GM19452 (cell line): Measurements from ENCODE around the gene TTC13.
A peak's percentile ranks its signal among the peaks of the same experiment; 100 is the strongest.

ENCODE experiments used
- ATAC-seq: cut with Tn5 transposase; IDR thresholded peaks from one replicate; pipeline ENCODE4 v1.9.1; 2021; ENCODE audit not compliant: unreplicated experiment

TTC13 gene

GRCh38 chr1:230877146-230877923 lies 101.3 kb downstream of the TTC13 start:
- no peak for ATAC-seq

- no peak for ATAC-seq
These were observed 102.0 kb downstream of the TTC13 start for GRCh38 chr1:230876660-230877059.

GRCh38 chr1:230875370-230875769 lies 103.3 kb downstream of the TTC13 start:
- no peak for ATAC-seq

- no peak for ATAC-seq
These were observed 107.7 kb downstream of the TTC13 start for GRCh38 chr1:230870916-230871315.

GRCh38 chr1:230869500-230869899 lies 109.2 kb downstream of the TTC13 start:
- no peak for ATAC-seq

- peak; percentile 29 for ATAC-seq
These were observed 109.8 kb downstream of the TTC13 start for GRCh38 chr1:230868736-230869385.

GRCh38 chr1:230867903-230868735 lies 110.5 kb downstream of the TTC13 start, which contains the start of gene C1orf198:
Gene C1orf198, minus strand, starts transcription at chr1:230868521. Its CDS starts 9 bp downstream, at chr1:230868512.
- ATAC-seq = peak; percentile 79

- ATAC-seq = no peak
These were observed 111.4 kb downstream of the TTC13 start for GRCh38 chr1:230867101-230867902.

GRCh38 chr1:230866171-230867070 lies 112.2 kb downstream of the TTC13 start:
- ATAC-seq = no peak

- no peak for ATAC-seq
These were observed 113.4 kb downstream of the TTC13 start for GRCh38 chr1:230865062-230865817.

GRCh38 chr1:230864441-230864840 lies 114.2 kb downstream of the TTC13 start:
- no peak for ATAC-seq

- ATAC-seq = no peak
These were observed 115.2 kb downstream of the TTC13 start for GRCh38 chr1:230863449-230863848.

GRCh38 chr1:230861970-230862595 lies 116.6 kb downstream of the TTC13 start:
- no peak for ATAC-seq

GRCh38 chr1:230861489-230861888 lies 117.2 kb downstream of the TTC13 start:
- ATAC-seq = no peak

GRCh38 chr1:230860617-230861384 lies 117.9 kb downstream of the TTC13 start:
- ATAC-seq = no peak

- no peak for ATAC-seq
These were observed 119.5 kb downstream of the TTC13 start for GRCh38 chr1:230858918-230859729.
